GM12878 (cell line): ENCODE data around the gene ABCD3. TPM values are rescaled to one million over a fixed set of nuclear protein-coding genes. Genes with fewer than 3 reads are reported as not detected.

Experiments
- ATAC-seq: fragments of 200-7000 bp; cut with Tn5 transposase; 3 replicates; pipeline ENCODE4 v1.9.1; 2020; ENCODE audit warnings: mild to moderate bottlenecking, moderate library complexity
- BruUV-seq: library from RNA; stranded (reverse); fragments of 400-500 nt; replicated peaks from 2 replicates; lab custom pipeline; 2021; lab: Mats Ljungman, UMichigan
- CTCF ChIA-PET: fragments of 300-600 bp; sonication (Branson Sonifier 250); formaldehyde crosslinking; extraction: SDS; loops from one replicate; lab custom pipeline; 2021; ENCODE audit warnings: inconsistent platforms; lab: Yijun Ruan, JAX
- POLR2A ChIA-PET: fragments of 350-600 bp; formaldehyde crosslinking; extraction: SDS; loops from one replicate; lab custom pipeline; 2021; ENCODE audit warnings: inconsistent platforms; lab: Charles Lee
- RAD21 ChIA-PET: fragments of 300-600 bp; sonication (Branson Sonifier 250); formaldehyde crosslinking; loops from one replicate; lab custom pipeline; 2023; ENCODE audit warnings: antibody characterized with exemption; ENCODE audit not compliant: unreplicated experiment; lab: Charles Lee
- SMC1A ChIA-PET: fragments of 300-600 bp; sonication (Branson Sonifier 250); formaldehyde crosslinking; loops from one replicate; lab custom pipeline; 2023; ENCODE audit not compliant: unreplicated experiment, uncharacterized antibody; lab: Charles Lee
- DNase-seq: peaks from one replicate; pipeline ENCODE4 v3.0.0-alpha.2; 2011; ENCODE audit warnings: low read depth, low spot score
- FAIRE-seq: peaks from 3 replicates; lab custom pipeline; 2011; peaks lifted over from hg19 to GRCh38; lab: Jason Lieb, UNC
- H2AFZ ChIP-seq: 2 replicates; pipeline ENCODE4 v1.6.0; 2011; ENCODE audit warnings: low read depth, low read length, control low read depth; ENCODE audit not compliant: control insufficient read depth
- H3K27ac ChIP-seq: 2 replicates; pipeline ENCODE4 v1.5.1; 2011; ENCODE audit warnings: control low read depth; ENCODE audit not compliant: control insufficient read depth, insufficient read depth
- H3K27me3 ChIP-seq, 2 experiments: replicated peaks in 1 of 2; 2 replicates each; pipeline versions ENCODE4 v1.6.0 to v1.6.1; 2011; ENCODE audit warnings: low read length in 1 of 2; ENCODE audit not compliant: control insufficient read depth in 2 of 2, insufficient read depth in 2 of 2
- H3K36me3 ChIP-seq, 2 experiments: 2 replicates each; pipeline ENCODE4 v1.5.1; 2011; ENCODE audit warnings: low read length in 1 of 2; ENCODE audit not compliant: control insufficient read depth in 2 of 2, insufficient read depth in 2 of 2
- H3K4me1 ChIP-seq: 2 replicates; pipeline ENCODE4 v1.6.1; 2011; ENCODE audit warnings: mild to moderate bottlenecking, low read length, moderate library complexity, mixed read lengths; ENCODE audit not compliant: control insufficient read depth, insufficient read depth
- H3K4me2 ChIP-seq: 2 replicates; pipeline ENCODE4 v1.6.0; 2011; ENCODE audit warnings: control low read depth; ENCODE audit not compliant: control insufficient read depth, insufficient read depth
- H3K4me3 ChIP-seq: fragments of 200-600 bp; sonication (generic); 2 replicates; pipeline ENCODE4 v1.5.1; 2016
- H3K79me2 ChIP-seq: 2 replicates; pipeline ENCODE4 v1.6.0; 2011; ENCODE audit warnings: low read length; ENCODE audit not compliant: control insufficient read depth, insufficient read depth
- H3K9ac ChIP-seq: 2 replicates; pipeline ENCODE4 v1.8.0; 2011; ENCODE audit warnings: low read length, control low read depth, mixed read lengths; ENCODE audit not compliant: control insufficient read depth, insufficient read depth
- H3K9me3 ChIP-seq: replicated peaks from 3 replicates; pipeline ENCODE4 v1.5.1; 2011; ENCODE audit warnings: mild to moderate bottlenecking, low read length; ENCODE audit not compliant: control insufficient read depth, insufficient read depth
- H4K20me1 ChIP-seq: 2 replicates; pipeline ENCODE4 v1.6.0; 2011; ENCODE audit not compliant: control insufficient read depth, insufficient read depth
- BHLHE40 ChIP-seq, 2 experiments: fragments of 450-650 bp in 1 of 2; IDR thresholded peaks; 2 replicates each; pipeline ENCODE4 v1.6.1; 2011 to 2017; ENCODE audit warnings: low read depth in 2 of 2, borderline replicate concordance in 1 of 2, improper control_type of control experiment in 1 of 2, low read length in 1 of 2, mild to moderate bottlenecking in 1 of 2
- BRCA1 ChIP-seq: IDR thresholded peaks from 2 replicates; pipeline ENCODE4 v1.6.1; 2011; ENCODE audit warnings: low read depth, low read length, improper control_type of control experiment
- CEBPZ ChIP-seq: fragments of 150-350 bp; IDR thresholded peaks from 2 replicates; pipeline ENCODE4 v1.6.1; 2016; ENCODE audit warnings: low read depth, low read length
- EGR1 ChIP-seq, 2 experiments: IDR thresholded peaks; 1 replicate in 1 of 2; 2 replicates in 1 of 2; pipeline ENCODE4 v1.6.1; 2011 to 2012; ENCODE audit warnings: low read depth in 2 of 2, low read length in 2 of 2, borderline replicate concordance in 1 of 2, mild to moderate bottlenecking in 1 of 2, moderate library complexity in 1 of 2
- MLLT1 ChIP-seq: fragments of 450-650 bp; IDR thresholded peaks from 2 replicates; pipeline ENCODE4 v1.6.1; 2016; ENCODE audit warnings: mild to moderate bottlenecking
- NBN ChIP-seq: fragments of 450-650 bp; IDR thresholded peaks from 2 replicates; pipeline ENCODE4 v1.6.1; 2016
- POLR2AphosphoS2 ChIP-seq: IDR thresholded peaks from 2 replicates; pipeline ENCODE4 v1.6.1; 2011; ENCODE audit warnings: low read depth, mild to moderate bottlenecking, low read length, improper control_type of control experiment, moderate library complexity
- SREBF2 ChIP-seq: IDR thresholded peaks from 2 replicates; pipeline ENCODE4 v1.6.1; 2012; ENCODE audit warnings: mild to moderate bottlenecking, low read length
- WRNIP1 ChIP-seq: IDR thresholded peaks from 2 replicates; pipeline ENCODE4 v1.6.1; 2011; ENCODE audit warnings: low read depth, low read length, improper control_type of control experiment, borderline replicate concordance
- WGBS: methylation state at CpG from one replicate; pipeline ENCODE4 v1.1.6; 2016; ENCODE audit warnings: low lambda C conversion rate; ENCODE audit not compliant: insufficient replicate concordance, insufficient coverage; ENCODE audit errors: missing lambda C conversion rate; 5-methylcytosine and 5-hydroxymethylcytosine counted together
- in situ Hi-C: fragments of 300-500 bp; cut with MboI; formaldehyde crosslinking; loops from 9 replicates; pipeline ENCODE4 v1.14.3; 2018; ENCODE audit warnings: mixed read lengths
- intact Hi-C: fragments of 100-400 bp; cut with micrococcal nuclease; formaldehyde crosslinking; loops from one replicate; pipeline ENCODE4 v1.14.2; 2022; ENCODE audit not compliant: unreplicated experiment
- polyA plus RNA-seq, 11 experiments: library from polyadenylated mRNA; depleted of rRNA in 4 of 11; unstranded in 6 of 11; stranded (reverse) in 5 of 11; fragments of >200 nt; fragmentation: Nextera tagmentation in 4 of 11; fragmentation: Illumina TruSeq in 1 of 11; extraction: Ambion mirVana in 4 of 11; extraction: Trizol in 1 of 11; gene quantifications; 1 replicate in 1 of 11; 2 replicates in 10 of 11; pipeline versions ENCODE4 v1.2.1 to v1.2.3, GENCODE V29; 2011 to 2016; ENCODE audit warnings: inconsistent platforms in 2 of 11, missing spikeins in 2 of 11, low read depth in 1 of 11
- total RNA-seq, 4 experiments: library from RNA; depleted of rRNA in 3 of 4; stranded (reverse); fragments of >200 nt in 3 of 4; fragmentation: Illumina TruSeq in 1 of 4; extraction: Trizol in 1 of 4; gene quantifications; 2 replicates each; pipeline versions ENCODE4 v1.2.1 to v1.2.3, GENCODE V29; 2013 to 2021
- TF ChIP-seq, protein P1 (sequence below): IDR thresholded peaks from 2 replicates; pipeline ENCODE4 v1.6.1; 2011; ENCODE audit warnings: low read depth, low read length, improper control_type of control experiment, borderline replicate concordance
- TF ChIP-seq, protein P2 (sequence below): fragments of 450-650 bp; formaldehyde crosslinking; IDR thresholded peaks from 2 replicates; pipeline ENCODE4 v1.4.0; 2020; ENCODE audit warnings: mild to moderate bottlenecking, moderate library complexity

ABCD3 gene
- total and polyA plus RNA-seq, 10 of the 15 experiments (the other 5 are each of a cell fraction or from before 2014, with no cell fraction given) = 15.1 to 40.2 (median 24.1) TPM

GRCh38 chr1:94524531-94524930 is 106.3 kb downstream of the ABCD3 start:
- Histone ChIP-seq H3K27ac (no peak overlapping the region), H3K79me2 (no peaks in the 10 kb centered on the region), H3K9ac (no peak overlapping the region), H3K4me3 (no peak overlapping the region), H3K36me3 (no peaks in the 10 kb centered on the region), H2AFZ (no peak overlapping the region), H3K4me1 (no peaks in the 10 kb centered on the region), H3K9me3 (no peaks in the 10 kb centered on the region), H3K27me3 (no peaks in the 10 kb centered on the region), H4K20me1 (no peaks in the 10 kb centered on the region)
- POLR2A ChIA-PET = no interaction called here
- intact Hi-C loops (no loop called here), in situ Hi-C loops (loop anchor here (5.0 kb wide), 1 partner anchor 273 kb away; no protein-coding TSS in a partner anchor)
- ATAC-seq (no peak), DNase-seq (no peak)
- CTCF ChIA-PET = no interaction called here
- RAD21 ChIA-PET = no interaction called here
- no TSS peak for BruUV-seq
- SMC1A ChIA-PET = no interaction called here
- WGBS = 67% methylated on average over 6 of the region's 6 CpGs
- TF ChIP-seq CEBPZ (no peak), BRCA1 (no peak), SREBF2 (no peak), MLLT1 (no peak), WRNIP1 (no peak), POLR2AphosphoS2 (no peak), BHLHE40 (IDR thresholded peaks at IDR 0.05; ENCODE audit: borderline replicate concordance in 1 of 2, low read depth in 2 of 2, low read length in 1 of 2) (no peak), NBN (no peak), EGR1 (IDR thresholded peaks at IDR 0.05; ENCODE audit: borderline replicate concordance in 1 of 2, low read depth in 2 of 2, low read length in 2 of 2) (no peak)
- TF ChIP-seq, protein P1, sequence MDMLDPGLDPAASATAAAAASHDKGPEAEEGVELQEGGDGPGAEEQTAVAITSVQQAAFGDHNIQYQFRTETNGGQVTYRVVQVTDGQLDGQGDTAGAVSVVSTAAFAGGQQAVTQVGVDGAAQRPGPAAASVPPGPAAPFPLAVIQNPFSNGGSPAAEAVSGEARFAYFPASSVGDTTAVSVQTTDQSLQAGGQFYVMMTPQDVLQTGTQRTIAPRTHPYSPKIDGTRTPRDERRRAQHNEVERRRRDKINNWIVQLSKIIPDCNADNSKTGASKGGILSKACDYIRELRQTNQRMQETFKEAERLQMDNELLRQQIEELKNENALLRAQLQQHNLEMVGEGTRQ = no peak
- TF ChIP-seq, protein P2, sequence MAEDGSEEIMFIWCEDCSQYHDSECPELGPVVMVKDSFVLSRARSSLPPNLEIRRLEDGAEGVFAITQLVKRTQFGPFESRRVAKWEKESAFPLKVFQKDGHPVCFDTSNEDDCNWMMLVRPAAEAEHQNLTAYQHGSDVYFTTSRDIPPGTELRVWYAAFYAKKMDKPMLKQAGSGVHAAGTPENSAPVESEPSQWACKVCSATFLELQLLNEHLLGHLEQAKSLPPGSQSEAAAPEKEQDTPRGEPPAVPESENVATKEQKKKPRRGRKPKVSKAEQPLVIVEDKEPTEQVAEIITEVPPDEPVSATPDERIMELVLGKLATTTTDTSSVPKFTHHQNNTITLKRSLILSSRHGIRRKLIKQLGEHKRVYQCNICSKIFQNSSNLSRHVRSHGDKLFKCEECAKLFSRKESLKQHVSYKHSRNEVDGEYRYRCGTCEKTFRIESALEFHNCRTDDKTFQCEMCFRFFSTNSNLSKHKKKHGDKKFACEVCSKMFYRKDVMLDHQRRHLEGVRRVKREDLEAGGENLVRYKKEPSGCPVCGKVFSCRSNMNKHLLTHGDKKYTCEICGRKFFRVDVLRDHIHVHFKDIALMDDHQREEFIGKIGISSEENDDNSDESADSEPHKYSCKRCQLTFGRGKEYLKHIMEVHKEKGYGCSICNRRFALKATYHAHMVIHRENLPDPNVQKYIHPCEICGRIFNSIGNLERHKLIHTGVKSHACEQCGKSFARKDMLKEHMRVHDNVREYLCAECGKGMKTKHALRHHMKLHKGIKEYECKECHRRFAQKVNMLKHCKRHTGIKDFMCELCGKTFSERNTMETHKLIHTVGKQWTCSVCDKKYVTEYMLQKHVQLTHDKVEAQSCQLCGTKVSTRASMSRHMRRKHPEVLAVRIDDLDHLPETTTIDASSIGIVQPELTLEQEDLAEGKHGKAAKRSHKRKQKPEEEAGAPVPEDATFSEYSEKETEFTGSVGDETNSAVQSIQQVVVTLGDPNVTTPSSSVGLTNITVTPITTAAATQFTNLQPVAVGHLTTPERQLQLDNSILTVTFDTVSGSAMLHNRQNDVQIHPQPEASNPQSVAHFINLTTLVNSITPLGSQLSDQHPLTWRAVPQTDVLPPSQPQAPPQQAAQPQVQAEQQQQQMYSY (CRISPR knock-in tag) = no peak
- TF ChIP-seq, all 136 proteins: peak for 0
- no peak for FAIRE-seq
- H3K4me2 ChIP-seq = no peak overlapping the region
